K562 (cell line): ENCODE measurements around the gene PRDX6. TPM values are rescaled to one million over a fixed set of nuclear protein-coding genes. Genes with fewer than 3 reads are reported as not detected.

Experiments used
- ATAC-seq: fragments of 200-7000 bp; cut with Tn5 transposase; 3 replicates; pipeline ENCODE4 v1.9.1; 2020; ENCODE audit warnings: moderate library complexity
- BruUV-seq: library from RNA; stranded (reverse); fragments of 400-500 nt; replicated peaks from 2 replicates; lab custom pipeline; 2021; lab: Mats Ljungman, UMichigan
- CTCF ChIA-PET: fragments of 300-600 bp; formaldehyde crosslinking; extraction: SDS; loops from one replicate; lab custom pipeline; 2021; ENCODE audit warnings: low intra/inter-chr PET ratio; lab: Yijun Ruan, JAX
- POLR2A ChIA-PET: fragments of 300-600, 350-650 bp; sonication (Branson Sonifier 250); formaldehyde crosslinking; extraction: SDS; loops from one replicate; lab custom pipeline; 2021; ENCODE audit warnings: antibody characterized with exemption, inconsistent platforms; lab: Yijun Ruan, JAX
- DNase-seq, 4 experiments: peaks; one replicate each; pipeline versions ENCODE4 v3.0.0 to v3.0.0-alpha.2; 2011 to 2018; ENCODE audit warnings: low spot score in 3 of 4, mixed read lengths in 3 of 4; ENCODE audit errors: extremely low read depth in 1 of 4
- FAIRE-seq: peaks from 2 replicates; lab custom pipeline; 2011; peaks lifted over from hg19 to GRCh38; lab: Jason Lieb, UNC
- H2AFZ ChIP-seq: 2 replicates; pipeline ENCODE4 v1.6.0; 2011; ENCODE audit warnings: low read depth, low read length, control low read depth, inconsistent platforms
- H3K27ac ChIP-seq: fragments of 200-600 bp; 3 replicates; pipeline ENCODE4 v1.8.0; 2011; ENCODE audit warnings: low read depth, mild to moderate bottlenecking, control low read depth, inconsistent platforms, low read length, moderate library complexity, mixed read lengths; ENCODE audit errors: extremely low read depth
- H3K27me3 ChIP-seq, 2 experiments: fragments of 300-600 bp in 1 of 2; 2 replicates in 1 of 2; 3 replicates in 1 of 2; pipeline versions ENCODE4 v1.6.0 to v1.8.0; 2011; ENCODE audit warnings: inconsistent platforms in 2 of 2, low read length in 2 of 2, mild to moderate bottlenecking in 1 of 2, mixed read lengths in 1 of 2, moderate library complexity in 1 of 2; ENCODE audit not compliant: control insufficient read depth in 2 of 2, insufficient read depth in 2 of 2
- H3K36me3 ChIP-seq: fragments of 300-600 bp; 3 replicates; pipeline ENCODE4 v1.8.0; 2011; ENCODE audit warnings: mild to moderate bottlenecking, low read length, inconsistent platforms; ENCODE audit not compliant: control insufficient read depth, insufficient read depth
- H3K4me1 ChIP-seq, 2 experiments: fragments of 200-600 bp in 1 of 2; replicated peaks in 1 of 2; 2 replicates in 1 of 2; 3 replicates in 1 of 2; pipeline versions ENCODE4 v1.5.1 to v1.8.0; 2011; ENCODE audit warnings: inconsistent platforms in 2 of 2, low read length in 2 of 2, mild to moderate bottlenecking in 1 of 2, mixed read lengths in 1 of 2, moderate library complexity in 1 of 2; ENCODE audit not compliant: control insufficient read depth in 2 of 2, insufficient read depth in 2 of 2
- H3K4me2 ChIP-seq: 2 replicates; pipeline ENCODE4 v1.6.1; 2011; ENCODE audit warnings: low read length, control low read depth, inconsistent platforms, mixed read lengths; ENCODE audit not compliant: insufficient read depth
- H3K4me3 ChIP-seq: fragments of 200-600 bp; sonication (generic), shearing (Covaris generic); 2 replicates; pipeline ENCODE4 v1.5.1; 2016; ENCODE audit warnings: control low read depth, inconsistent platforms
- H3K79me2 ChIP-seq: fragments of 200-600 bp; 3 replicates; pipeline ENCODE4 v1.8.0; 2011; ENCODE audit warnings: low read length, inconsistent platforms; ENCODE audit not compliant: control insufficient read depth, insufficient read depth
- H3K9ac ChIP-seq, 2 experiments: 2 replicates each; pipeline versions ENCODE4 v1.6.0 to v1.6.1; 2011; ENCODE audit warnings: low read depth in 2 of 2, low read length in 2 of 2, control low read depth in 1 of 2, inconsistent platforms in 1 of 2, mild to moderate bottlenecking in 1 of 2, mixed read lengths in 1 of 2; ENCODE audit not compliant: insufficient read depth in 1 of 2
- H3K9me1 ChIP-seq: one replicate; pipeline ENCODE4 v1.6.0; 2011; ENCODE audit warnings: inconsistent platforms, mild to moderate bottlenecking, low read length, moderate library complexity; ENCODE audit not compliant: control insufficient read depth, insufficient read depth
- H3K9me3 ChIP-seq: replicated peaks from 2 replicates; pipeline ENCODE4 v1.5.1; 2011; ENCODE audit warnings: low read depth, low read length, inconsistent platforms; ENCODE audit not compliant: control insufficient read depth, insufficient read depth
- H4K20me1 ChIP-seq: replicated peaks from 2 replicates; pipeline ENCODE4 v1.6.1; 2011; ENCODE audit warnings: low read length, inconsistent platforms, mixed read lengths; ENCODE audit not compliant: control insufficient read depth, insufficient read depth
- CXXC5 ChIP-seq: fragments of 250-450 bp; sonication (Bioruptor Pico); IDR thresholded peaks from 2 replicates; pipeline ENCODE4 v1.8.0; 2022; ENCODE audit warnings: inconsistent platforms, mild to moderate bottlenecking, moderate library complexity
- LCOR ChIP-seq: sonication (generic); formaldehyde crosslinking; IDR thresholded peaks from 2 replicates; pipeline ENCODE4 v1.8.0; 2022; ENCODE audit warnings: mild to moderate bottlenecking, missing genetic modification reagents
- PTTG1 ChIP-seq: fragments of 450-650 bp; IDR thresholded peaks from 2 replicates; pipeline ENCODE4 v1.6.1; 2016; ENCODE audit warnings: low read depth, mild to moderate bottlenecking, missing genetic modification characterization, missing compliant biosample characterization
- RAD51 ChIP-seq: fragments of 450-650 bp; IDR thresholded peaks from 2 replicates; pipeline ENCODE4 v1.7.1; 2016; ENCODE audit warnings: low read depth, mild to moderate bottlenecking, borderline replicate concordance
- RBM14 ChIP-seq: fragments of 200-400 bp; formaldehyde crosslinking; IDR thresholded peaks from 2 replicates; pipeline ENCODE4 v1.6.1; 2018; ENCODE audit warnings: low read depth, mild to moderate bottlenecking, low read length, moderate library complexity, borderline replicate concordance; ENCODE audit not compliant: insufficient read depth
- WHSC1 ChIP-seq: IDR thresholded peaks from one replicate; pipeline ENCODE4 v1.6.1; 2012; ENCODE audit warnings: low read length, control low read depth, inconsistent platforms
- ZNF134 ChIP-seq: fragments of 250-450 bp; sonication (Bioruptor Pico); conservative IDR thresholded peaks from 2 replicates; pipeline ENCODE4 v1.4.0; 2020
- ZNF311 ChIP-seq: fragments of 250-450 bp; sonication (Bioruptor Pico); IDR thresholded peaks from 2 replicates; pipeline ENCODE4 v1.4.0; 2020; ENCODE audit warnings: mild to moderate bottlenecking, moderate library complexity
- ZNF316 ChIP-seq: fragments of 450-650 bp; IDR thresholded peaks from 2 replicates; pipeline ENCODE4 v1.6.1; 2016
- WGBS: fragments of 100-300 bp; shearing (Covaris generic); methylation state at CpG from one replicate; pipeline ENCODE4 v1.1.6; 2016; ENCODE audit warnings: low coverage, mixed read lengths; ENCODE audit not compliant: insufficient coverage; ENCODE audit errors: missing lambda C conversion rate; 5-methylcytosine and 5-hydroxymethylcytosine counted together
- in situ Hi-C: fragments of 300-500 bp; cut with MboI; formaldehyde crosslinking; loops from 4 replicates; pipeline ENCODE4 v1.15.0; 2018; ENCODE audit warnings: inconsistent platforms, mixed read lengths
- intact Hi-C: fragments of 100-400 bp; cut with micrococcal nuclease; formaldehyde crosslinking; loops from 2 replicates; pipeline ENCODE4 v1.14.2; 2022
- polyA plus RNA-seq, 8 experiments: library from polyadenylated mRNA; depleted of rRNA in 4 of 8; stranded (reverse) in 5 of 8; unstranded in 3 of 8; fragments of >200 nt; fragmentation: Nextera tagmentation in 2 of 8; fragmentation: Illumina TruSeq in 1 of 8; extraction: Ambion mirVana in 2 of 8; extraction: Trizol in 1 of 8; gene quantifications; 2 replicates each; pipeline versions ENCODE4 v1.2.1 to v1.2.3, GENCODE V29; 2011 to 2014; ENCODE audit warnings: inconsistent platforms in 1 of 8, missing spikeins in 1 of 8
- total RNA-seq, 7 experiments: library from RNA; depleted of rRNA in 6 of 7; stranded (reverse); fragments of >200 nt in 6 of 7; fragmentation: Illumina TruSeq in 2 of 7; extraction: Trizol in 2 of 7; gene quantifications; 2 replicates each; pipeline versions ENCODE4 v1.2.1 to v1.2.3, GENCODE V29; 2011 to 2021; ENCODE audit warnings: low replicate concordance in 1 of 7
- TF ChIP-seq, protein P1 (sequence below): sonication (generic); formaldehyde crosslinking; IDR thresholded peaks from 2 replicates; pipeline ENCODE4 v1.8.1; 2023; ENCODE audit warnings: mild to moderate bottlenecking, missing genetic modification reagents
- TF ChIP-seq, protein P2 (sequence below): fragments of 450-650 bp; IDR thresholded peaks from 2 replicates; pipeline ENCODE4 v1.6.1; 2016; ENCODE audit warnings: mild to moderate bottlenecking
- TF ChIP-seq, protein P3 (sequence below): sonication (generic); formaldehyde crosslinking; IDR thresholded peaks from 2 replicates; pipeline ENCODE4 v1.8.0; 2023; ENCODE audit warnings: missing genetic modification reagents, mild to moderate bottlenecking, borderline replicate concordance

Gene PRDX6
- total and polyA plus RNA-seq, 9 of the 15 experiments (the other 6 are each of a cell fraction or from before 2014, with no cell fraction given) = 277 to 1,082 (median 610) TPM

DNA sequence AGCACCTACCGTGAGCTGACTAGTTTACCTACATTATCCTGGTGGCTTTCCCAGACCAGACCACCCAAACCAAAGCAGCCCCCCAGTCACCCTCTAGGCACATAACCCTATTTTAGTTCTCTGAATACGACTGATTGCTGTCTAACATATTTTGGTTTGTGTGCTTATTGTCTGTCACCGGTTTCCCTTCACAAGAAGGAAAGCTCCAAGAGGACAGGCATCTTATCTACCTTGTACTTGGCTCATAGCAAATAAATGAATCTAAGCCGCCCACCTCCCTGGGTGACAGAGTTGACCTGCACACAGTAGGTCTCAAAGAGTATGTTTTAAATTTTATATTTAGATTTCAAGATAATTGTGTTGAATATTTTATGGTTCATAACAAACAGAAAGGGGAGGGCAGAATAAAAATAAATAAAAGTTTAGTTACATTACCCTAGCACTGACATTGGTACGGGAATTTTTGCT lies 904 bp upstream of the PRDX6 start:
- in situ Hi-C loops = no loop called here
- CTCF ChIA-PET = no interaction called here
- no TSS peak for BruUV-seq
- TF ChIP-seq RBM14 = no peak
- peak; percentile 55 for TF ChIP-seq ZNF316
- TF ChIP-seq CXXC5 = no peak
- TF ChIP-seq, protein P1, sequence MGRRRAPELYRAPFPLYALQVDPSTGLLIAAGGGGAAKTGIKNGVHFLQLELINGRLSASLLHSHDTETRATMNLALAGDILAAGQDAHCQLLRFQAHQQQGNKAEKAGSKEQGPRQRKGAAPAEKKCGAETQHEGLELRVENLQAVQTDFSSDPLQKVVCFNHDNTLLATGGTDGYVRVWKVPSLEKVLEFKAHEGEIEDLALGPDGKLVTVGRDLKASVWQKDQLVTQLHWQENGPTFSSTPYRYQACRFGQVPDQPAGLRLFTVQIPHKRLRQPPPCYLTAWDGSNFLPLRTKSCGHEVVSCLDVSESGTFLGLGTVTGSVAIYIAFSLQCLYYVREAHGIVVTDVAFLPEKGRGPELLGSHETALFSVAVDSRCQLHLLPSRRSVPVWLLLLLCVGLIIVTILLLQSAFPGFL (CRISPR knock-in tag) = 0 out of 2 replicates have a peak, but pooled peaks have one; percentile 27
- 0 out of 2 replicates have a peak, but pooled peaks have one; percentile 12 for TF ChIP-seq RAD51
- 0 out of 2 replicates have a peak, but pooled peaks have one; percentile 46 for TF ChIP-seq ZNF311 (CRISPR knock-in tag)
- TF ChIP-seq, protein P2, sequence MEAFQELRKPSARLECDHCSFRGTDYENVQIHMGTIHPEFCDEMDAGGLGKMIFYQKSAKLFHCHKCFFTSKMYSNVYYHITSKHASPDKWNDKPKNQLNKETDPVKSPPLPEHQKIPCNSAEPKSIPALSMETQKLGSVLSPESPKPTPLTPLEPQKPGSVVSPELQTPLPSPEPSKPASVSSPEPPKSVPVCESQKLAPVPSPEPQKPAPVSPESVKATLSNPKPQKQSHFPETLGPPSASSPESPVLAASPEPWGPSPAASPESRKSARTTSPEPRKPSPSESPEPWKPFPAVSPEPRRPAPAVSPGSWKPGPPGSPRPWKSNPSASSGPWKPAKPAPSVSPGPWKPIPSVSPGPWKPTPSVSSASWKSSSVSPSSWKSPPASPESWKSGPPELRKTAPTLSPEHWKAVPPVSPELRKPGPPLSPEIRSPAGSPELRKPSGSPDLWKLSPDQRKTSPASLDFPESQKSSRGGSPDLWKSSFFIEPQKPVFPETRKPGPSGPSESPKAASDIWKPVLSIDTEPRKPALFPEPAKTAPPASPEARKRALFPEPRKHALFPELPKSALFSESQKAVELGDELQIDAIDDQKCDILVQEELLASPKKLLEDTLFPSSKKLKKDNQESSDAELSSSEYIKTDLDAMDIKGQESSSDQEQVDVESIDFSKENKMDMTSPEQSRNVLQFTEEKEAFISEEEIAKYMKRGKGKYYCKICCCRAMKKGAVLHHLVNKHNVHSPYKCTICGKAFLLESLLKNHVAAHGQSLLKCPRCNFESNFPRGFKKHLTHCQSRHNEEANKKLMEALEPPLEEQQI = peak; percentile 3; the same call in 1 of the 2 replicates
- no peak for TF ChIP-seq WHSC1
- TF ChIP-seq ZNF134 (CRISPR knock-in tag) = 0 out of 2 replicates have a peak, but pooled peaks have one; percentile 5
- 0 out of 2 replicates have a peak, but pooled peaks have one; percentile 18 for TF ChIP-seq PTTG1 (tag)
- TF ChIP-seq LCOR = 0 out of 2 replicates have a peak, but pooled peaks have one; percentile 36
- TF ChIP-seq, protein P3, sequence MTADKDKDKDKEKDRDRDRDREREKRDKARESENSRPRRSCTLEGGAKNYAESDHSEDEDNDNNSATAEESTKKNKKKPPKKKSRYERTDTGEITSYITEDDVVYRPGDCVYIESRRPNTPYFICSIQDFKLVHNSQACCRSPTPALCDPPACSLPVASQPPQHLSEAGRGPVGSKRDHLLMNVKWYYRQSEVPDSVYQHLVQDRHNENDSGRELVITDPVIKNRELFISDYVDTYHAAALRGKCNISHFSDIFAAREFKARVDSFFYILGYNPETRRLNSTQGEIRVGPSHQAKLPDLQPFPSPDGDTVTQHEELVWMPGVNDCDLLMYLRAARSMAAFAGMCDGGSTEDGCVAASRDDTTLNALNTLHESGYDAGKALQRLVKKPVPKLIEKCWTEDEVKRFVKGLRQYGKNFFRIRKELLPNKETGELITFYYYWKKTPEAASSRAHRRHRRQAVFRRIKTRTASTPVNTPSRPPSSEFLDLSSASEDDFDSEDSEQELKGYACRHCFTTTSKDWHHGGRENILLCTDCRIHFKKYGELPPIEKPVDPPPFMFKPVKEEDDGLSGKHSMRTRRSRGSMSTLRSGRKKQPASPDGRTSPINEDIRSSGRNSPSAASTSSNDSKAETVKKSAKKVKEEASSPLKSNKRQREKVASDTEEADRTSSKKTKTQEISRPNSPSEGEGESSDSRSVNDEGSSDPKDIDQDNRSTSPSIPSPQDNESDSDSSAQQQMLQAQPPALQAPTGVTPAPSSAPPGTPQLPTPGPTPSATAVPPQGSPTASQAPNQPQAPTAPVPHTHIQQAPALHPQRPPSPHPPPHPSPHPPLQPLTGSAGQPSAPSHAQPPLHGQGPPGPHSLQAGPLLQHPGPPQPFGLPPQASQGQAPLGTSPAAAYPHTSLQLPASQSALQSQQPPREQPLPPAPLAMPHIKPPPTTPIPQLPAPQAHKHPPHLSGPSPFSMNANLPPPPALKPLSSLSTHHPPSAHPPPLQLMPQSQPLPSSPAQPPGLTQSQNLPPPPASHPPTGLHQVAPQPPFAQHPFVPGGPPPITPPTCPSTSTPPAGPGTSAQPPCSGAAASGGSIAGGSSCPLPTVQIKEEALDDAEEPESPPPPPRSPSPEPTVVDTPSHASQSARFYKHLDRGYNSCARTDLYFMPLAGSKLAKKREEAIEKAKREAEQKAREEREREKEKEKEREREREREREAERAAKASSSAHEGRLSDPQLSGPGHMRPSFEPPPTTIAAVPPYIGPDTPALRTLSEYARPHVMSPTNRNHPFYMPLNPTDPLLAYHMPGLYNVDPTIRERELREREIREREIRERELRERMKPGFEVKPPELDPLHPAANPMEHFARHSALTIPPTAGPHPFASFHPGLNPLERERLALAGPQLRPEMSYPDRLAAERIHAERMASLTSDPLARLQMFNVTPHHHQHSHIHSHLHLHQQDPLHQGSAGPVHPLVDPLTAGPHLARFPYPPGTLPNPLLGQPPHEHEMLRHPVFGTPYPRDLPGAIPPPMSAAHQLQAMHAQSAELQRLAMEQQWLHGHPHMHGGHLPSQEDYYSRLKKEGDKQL (CRISPR knock-in tag) = 0 out of 2 replicates have a peak, but pooled peaks have one; percentile 32

More for the DNA sequence above, 904 bp upstream of the PRDX6 start:
- Histone ChIP-seq H3K4me1 (peaks cover 11 to 34% of the 10 kb centered on the region in 2 experiments), H3K4me2 (peak overlapping the region; percentile 93), H2AFZ (peak overlapping the region; percentile 99), H3K27me3 (no peaks in the 10 kb centered on the region), H3K27ac (peak overlapping the region; percentile 82), H3K9me1 (no peaks in the 10 kb centered on the region), H3K4me3 (peak overlapping the region; percentile 70), H4K20me1 (peaks cover 5% of the 10 kb centered on the region; the same call in 1 of the 2 replicates), H3K9ac (peak overlapping the region; percentile 78 to 95), H3K9me3 (peaks cover 5% of the 10 kb centered on the region), H3K79me2 (peaks cover 62% of the 10 kb centered on the region), H3K36me3 (peaks cover 38% of the 10 kb centered on the region)
- FAIRE-seq (no peak), DNase-seq (no peak), ATAC-seq (no peak)
- intact Hi-C loops = loop anchor here (5.0 kb wide), 4 partner anchors 209 to 391 kb away; partner anchors contain the start of genes CENPL, DARS2, GAS5 and ZBTB37
- 11% methylated on average over 5 of the region's 5 CpGs for WGBS
- POLR2A ChIA-PET = interaction anchor here (1.0 to 4.2 kb wide), 13 partner anchors 10 to 569 kb away, joined by 3 to 39 read pairs (median 4); partner anchors contain the start of genes CENPL, GAS5 and ZBTB37
